DND-41 (cell line): Measurements from ENCODE around the gene PPP1R15B.

Experiments used
- CTCF ChIP-seq: IDR thresholded peaks from 2 replicates; pipeline ENCODE4 v1.5.1; 2012; ENCODE audit warnings: borderline replicate concordance, low read length, moderate library complexity, mild to moderate bottlenecking; ENCODE audit not compliant: poor library complexity, severe bottlenecking; ENCODE audit errors: extremely low read depth
- EZH2 ChIP-seq: IDR thresholded peaks from 3 replicates; pipeline ENCODE4 v1.6.1; 2012; ENCODE audit warnings: borderline replicate concordance, low read depth, mild to moderate bottlenecking, moderate library complexity, low read length, inconsistent platforms; ENCODE audit not compliant: severe bottlenecking

DNA sequence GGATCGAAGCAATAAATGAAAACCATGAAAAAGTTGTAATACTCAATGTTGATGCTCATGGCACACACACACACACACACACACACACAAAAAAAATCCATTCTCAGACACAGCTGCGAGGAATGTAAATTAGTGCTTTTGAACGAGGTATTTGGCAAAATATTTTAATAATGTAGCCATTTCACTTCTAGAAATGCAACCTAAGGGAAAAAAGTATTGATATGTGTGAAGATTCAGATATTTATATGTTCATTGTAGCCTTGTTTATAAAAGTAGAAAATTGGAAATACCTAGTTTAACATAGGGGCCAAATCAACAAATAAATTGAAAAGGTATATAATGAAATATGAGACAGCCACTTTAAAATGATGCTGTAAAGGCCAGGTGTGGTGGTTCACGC, 55.7 kb downstream of the PPP1R15B start:
- TF ChIP-seq CTCF (no peak), EZH2 (no peak)
